ENCODE results near the gene GMNN.

The GMNN gene

DNA sequence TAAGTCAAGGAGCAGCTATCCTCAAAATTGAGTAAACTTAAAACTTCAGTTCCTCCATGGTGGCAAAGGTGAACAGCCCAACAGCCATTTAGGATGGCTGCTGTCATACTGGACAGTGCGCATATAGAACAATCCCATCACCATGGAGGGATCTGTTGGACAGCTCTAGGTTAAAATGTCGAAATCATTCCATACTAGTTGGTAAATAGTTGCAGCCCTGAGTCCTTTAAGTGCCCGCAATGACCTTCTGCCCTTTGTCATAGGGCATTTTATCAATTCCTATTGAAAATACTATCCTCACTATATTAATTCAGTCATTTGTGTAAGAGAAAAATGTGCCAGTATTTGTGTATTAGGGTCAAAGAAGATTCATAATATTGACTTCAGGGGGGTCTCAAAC, 32.8 kb downstream of the GMNN start:
- H3K9me3 ChIP-seq (ENCODE audit: control insufficient read depth, insufficient read depth, low read length): no peaks in the 10 kb centered on the region
- no peaks in the 10 kb centered on the region; the same call in 1 of the 2 replicates for H3K36me3 ChIP-seq (ENCODE audit: insufficient read depth, low read length)
- H3K9ac ChIP-seq (ENCODE audit: low read depth, low read length): no peak overlapping the region
- peaks cover under 1% of the 10 kb centered on the region; the same call in 1 of the 2 replicates for H3K4me1 ChIP-seq (ENCODE audit: insufficient read depth, low read length)

DNA sequence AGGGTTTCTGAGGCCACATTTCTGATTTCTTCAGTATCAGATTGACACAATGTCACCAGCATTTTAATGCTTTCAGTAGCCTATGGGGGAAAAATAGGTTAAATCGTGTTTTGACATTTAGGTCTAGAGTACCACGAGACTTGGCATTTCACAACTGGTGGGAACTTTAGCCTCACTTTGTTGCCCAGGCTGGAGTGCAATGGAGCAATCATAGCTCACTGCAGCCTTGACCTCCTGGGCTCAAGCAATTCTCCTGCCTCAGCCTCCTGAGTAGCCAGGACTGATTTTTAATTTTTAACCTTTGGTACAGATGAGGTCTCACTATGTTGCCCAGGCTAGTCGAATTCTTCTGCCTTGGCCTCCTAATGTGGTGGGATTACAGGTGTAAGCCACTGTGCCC, 35.0 kb downstream of the GMNN start:
- Histone ChIP-seq H3K36me3 (ENCODE audit: insufficient read depth, low read length) (no peaks in the 10 kb centered on the region; the same call in 1 of the 2 replicates), H3K9me3 (ENCODE audit: control insufficient read depth, insufficient read depth, low read length) (no peaks in the 10 kb centered on the region), H3K4me1 (ENCODE audit: insufficient read depth, low read length) (no peaks in the 10 kb centered on the region), H3K9ac (ENCODE audit: low read depth, low read length) (no peak overlapping the region)

DNA sequence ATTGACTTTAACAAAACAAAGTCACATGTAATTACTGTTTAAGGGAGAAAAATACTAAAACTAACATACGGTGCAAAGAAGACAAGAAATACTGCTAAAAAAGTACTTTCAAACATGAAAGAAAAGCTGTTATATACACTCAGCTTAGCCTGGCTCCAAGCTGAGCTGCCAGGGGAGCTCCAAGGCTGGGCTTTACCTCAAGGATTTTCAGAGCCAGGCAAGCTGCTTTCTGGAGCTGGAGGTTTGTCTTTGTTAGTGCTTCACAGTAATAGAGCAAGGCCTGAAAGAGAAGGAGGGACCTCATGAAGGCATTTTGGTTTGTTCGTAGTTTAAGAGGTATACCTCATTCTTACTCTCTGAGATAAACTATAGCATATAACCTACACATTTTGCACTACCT, 43.6 kb downstream of the GMNN start:
- Histone ChIP-seq H3K9ac (ENCODE audit: low read depth, low read length) (no peak overlapping the region), H3K36me3 (ENCODE audit: insufficient read depth, low read length) (no peaks in the 10 kb centered on the region; the same call in 1 of the 2 replicates), H3K4me1 (ENCODE audit: insufficient read depth, low read length) (no peaks in the 10 kb centered on the region; the same call in 1 of the 2 replicates), H3K9me3 (ENCODE audit: control insufficient read depth, insufficient read depth, low read length) (no peaks in the 10 kb centered on the region)

DNA sequence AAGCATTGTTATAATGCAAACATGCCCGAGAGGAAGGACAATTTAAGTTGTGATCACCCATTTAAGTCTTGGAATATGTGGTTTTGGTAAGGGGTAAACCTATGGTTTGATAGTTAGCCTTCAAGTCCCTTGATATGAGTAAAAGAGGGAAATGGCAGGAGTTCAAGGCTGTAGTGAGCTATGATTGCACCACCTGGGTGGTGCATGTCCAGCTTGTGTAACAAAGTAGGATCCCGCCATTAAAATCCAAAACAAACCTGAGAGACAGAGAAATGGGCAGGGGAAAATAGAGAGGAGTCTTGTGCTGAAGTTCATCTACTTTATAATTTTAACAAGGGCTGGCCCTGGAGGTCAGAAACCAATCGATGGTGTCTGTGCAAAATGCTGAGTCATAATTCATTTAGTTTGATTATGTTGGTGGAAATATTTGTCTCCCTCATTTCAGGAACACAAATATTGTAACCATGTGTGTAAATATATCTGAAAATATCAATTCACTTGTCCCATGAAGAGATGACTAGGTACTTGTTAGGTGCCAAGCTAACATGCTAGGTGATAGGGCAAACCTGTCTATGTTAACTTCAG, 47.2 kb downstream of the GMNN start:
- Histone ChIP-seq H3K4me1 (ENCODE audit: insufficient read depth, low read length) (peaks cover 2% of the 10 kb centered on the region; the same call in 1 of the 2 replicates), H3K9ac (ENCODE audit: low read depth, low read length) (no peak overlapping the region), H3K9me3 (ENCODE audit: control insufficient read depth, insufficient read depth, low read length) (no peaks in the 10 kb centered on the region), H3K36me3 (ENCODE audit: insufficient read depth, low read length) (no peaks in the 10 kb centered on the region; the same call in 1 of the 2 replicates)

- no peaks in the 10 kb centered on the region for H3K9me3 ChIP-seq (ENCODE audit: control insufficient read depth, insufficient read depth, low read length)
- no peaks in the 10 kb centered on the region; the same call in 1 of the 2 replicates for H3K36me3 ChIP-seq (ENCODE audit: insufficient read depth, low read length)
These were observed 48.0 kb downstream of the GMNN start for GRCh38 chr6:24822696-24823095.

DNA sequence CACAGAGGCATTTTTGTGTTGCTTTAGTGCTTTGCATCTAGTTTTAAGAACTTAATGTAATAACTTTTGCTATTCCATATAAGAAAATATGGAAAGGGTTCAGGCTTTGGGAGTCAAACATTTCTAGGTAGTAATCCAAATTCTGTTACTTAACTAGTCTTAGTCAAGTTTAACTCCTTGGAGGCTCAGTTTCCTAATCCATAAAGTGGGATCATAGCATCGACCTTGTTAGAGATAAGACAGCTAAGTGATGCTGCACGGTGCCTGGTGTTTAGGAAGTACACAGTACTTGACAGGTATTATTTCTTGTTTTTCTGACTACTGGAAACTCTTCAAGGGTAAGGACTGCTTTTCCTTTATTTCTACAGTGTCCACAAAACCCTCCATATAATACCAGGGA, 48.4 kb downstream of the GMNN start:
- H3K36me3 ChIP-seq (ENCODE audit: insufficient read depth, low read length): no peaks in the 10 kb centered on the region; the same call in 1 of the 2 replicates

More at GRCh38 chr6:24822696-24823095, 48.0 kb downstream of the GMNN start:
- Histone ChIP-seq H3K9ac (ENCODE audit: low read depth, low read length) (no peak overlapping the region), H3K4me1 (ENCODE audit: insufficient read depth, low read length) (peaks cover 5% of the 10 kb centered on the region; the same call in 1 of the 2 replicates)

GRCh38 chr6:24824142-24824938, 49.6 kb downstream of the GMNN start:
- H3K9ac ChIP-seq (ENCODE audit: low read depth, low read length): no peak overlapping the region
- no peaks in the 10 kb centered on the region for H3K9me3 ChIP-seq (ENCODE audit: control insufficient read depth, insufficient read depth, low read length)
- H3K36me3 ChIP-seq (ENCODE audit: insufficient read depth, low read length): no peaks in the 10 kb centered on the region; the same call in 1 of the 2 replicates
- H3K4me1 ChIP-seq (ENCODE audit: insufficient read depth, low read length): peaks cover 5% of the 10 kb centered on the region; the same call in 1 of the 2 replicates

More for the DNA sequence above, 48.4 kb downstream of the GMNN start:
- Histone ChIP-seq H3K9ac (ENCODE audit: low read depth, low read length) (no peak overlapping the region), H3K9me3 (ENCODE audit: control insufficient read depth, insufficient read depth, low read length) (no peaks in the 10 kb centered on the region), H3K4me1 (ENCODE audit: insufficient read depth, low read length) (peaks cover 5% of the 10 kb centered on the region; the same call in 1 of the 2 replicates)

GRCh38 chr6:24825130-24825630, 50.4 kb downstream of the GMNN start:
- Histone ChIP-seq H3K9me3 (ENCODE audit: control insufficient read depth, insufficient read depth, low read length) (no peaks in the 10 kb centered on the region), H3K36me3 (ENCODE audit: insufficient read depth, low read length) (no peaks in the 10 kb centered on the region), H3K4me1 (ENCODE audit: insufficient read depth, low read length) (peaks cover 5% of the 10 kb centered on the region; the same call in 1 of the 2 replicates), H3K9ac (ENCODE audit: low read depth, low read length) (no peak overlapping the region)

DNA sequence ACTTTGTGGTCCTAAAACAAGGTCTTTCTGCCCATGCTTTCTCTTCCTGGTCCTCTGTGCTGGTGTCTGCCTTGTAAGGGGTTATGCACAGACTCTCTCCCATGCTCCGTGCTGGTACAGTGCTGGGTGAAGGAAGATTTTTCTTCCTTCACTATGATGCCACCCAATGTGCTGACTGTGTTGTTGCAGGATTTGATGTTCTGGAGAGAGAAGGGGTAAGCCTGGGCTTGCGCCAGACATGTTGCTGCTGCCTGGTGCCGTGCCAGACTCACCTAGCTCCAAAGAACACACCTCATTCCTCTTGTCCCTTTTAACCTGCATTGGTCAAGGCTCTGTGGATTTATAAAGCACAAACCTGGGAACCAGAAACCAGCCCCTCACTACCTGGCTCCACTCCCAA, 52.4 kb downstream of the GMNN start:
- H3K9me3 ChIP-seq (ENCODE audit: control insufficient read depth, insufficient read depth, low read length): no peaks in the 10 kb centered on the region
- H3K36me3 ChIP-seq (ENCODE audit: insufficient read depth, low read length): no peaks in the 10 kb centered on the region
- H3K9ac ChIP-seq (ENCODE audit: low read depth, low read length): no peak overlapping the region
- peaks cover 11% of the 10 kb centered on the region; the same call in 1 of the 2 replicates for H3K4me1 ChIP-seq (ENCODE audit: insufficient read depth, low read length)

- H3K36me3 ChIP-seq (ENCODE audit: insufficient read depth, low read length): no peaks in the 10 kb centered on the region
These were observed 53.2 kb downstream of the GMNN start for GRCh38 chr6:24827970-24828369.

DNA sequence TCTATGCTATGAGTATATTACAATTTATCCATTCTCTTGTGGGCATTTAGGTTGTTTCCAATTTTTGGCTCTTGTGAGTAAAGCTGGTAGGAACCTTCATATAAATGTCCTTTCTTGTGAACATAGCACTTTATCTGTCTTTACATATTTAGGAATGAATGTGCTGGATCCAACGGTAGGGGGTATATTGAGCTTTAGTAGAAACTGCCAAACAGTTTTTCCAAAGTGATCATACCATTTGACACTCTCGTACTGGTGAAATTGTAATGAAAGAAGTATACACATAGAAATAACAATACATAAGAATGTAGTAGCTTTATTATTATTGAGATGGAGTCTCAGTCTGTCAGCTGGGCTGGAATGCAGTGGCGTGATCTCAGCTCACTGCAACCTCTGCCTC, 54.9 kb downstream of the GMNN start:
- Histone ChIP-seq H3K4me1 (ENCODE audit: insufficient read depth, low read length) (peaks cover 11% of the 10 kb centered on the region; the same call in 1 of the 2 replicates), H3K9me3 (ENCODE audit: control insufficient read depth, insufficient read depth, low read length) (no peaks in the 10 kb centered on the region), H3K9ac (ENCODE audit: low read depth, low read length) (no peak overlapping the region), H3K36me3 (ENCODE audit: insufficient read depth, low read length) (no peaks in the 10 kb centered on the region)

More at GRCh38 chr6:24827970-24828369, 53.2 kb downstream of the GMNN start:
- Histone ChIP-seq H3K9ac (ENCODE audit: low read depth, low read length) (no peak overlapping the region), H3K9me3 (ENCODE audit: control insufficient read depth, insufficient read depth, low read length) (no peaks in the 10 kb centered on the region), H3K4me1 (ENCODE audit: insufficient read depth, low read length) (peaks cover 11% of the 10 kb centered on the region; the same call in 1 of the 2 replicates)

DNA sequence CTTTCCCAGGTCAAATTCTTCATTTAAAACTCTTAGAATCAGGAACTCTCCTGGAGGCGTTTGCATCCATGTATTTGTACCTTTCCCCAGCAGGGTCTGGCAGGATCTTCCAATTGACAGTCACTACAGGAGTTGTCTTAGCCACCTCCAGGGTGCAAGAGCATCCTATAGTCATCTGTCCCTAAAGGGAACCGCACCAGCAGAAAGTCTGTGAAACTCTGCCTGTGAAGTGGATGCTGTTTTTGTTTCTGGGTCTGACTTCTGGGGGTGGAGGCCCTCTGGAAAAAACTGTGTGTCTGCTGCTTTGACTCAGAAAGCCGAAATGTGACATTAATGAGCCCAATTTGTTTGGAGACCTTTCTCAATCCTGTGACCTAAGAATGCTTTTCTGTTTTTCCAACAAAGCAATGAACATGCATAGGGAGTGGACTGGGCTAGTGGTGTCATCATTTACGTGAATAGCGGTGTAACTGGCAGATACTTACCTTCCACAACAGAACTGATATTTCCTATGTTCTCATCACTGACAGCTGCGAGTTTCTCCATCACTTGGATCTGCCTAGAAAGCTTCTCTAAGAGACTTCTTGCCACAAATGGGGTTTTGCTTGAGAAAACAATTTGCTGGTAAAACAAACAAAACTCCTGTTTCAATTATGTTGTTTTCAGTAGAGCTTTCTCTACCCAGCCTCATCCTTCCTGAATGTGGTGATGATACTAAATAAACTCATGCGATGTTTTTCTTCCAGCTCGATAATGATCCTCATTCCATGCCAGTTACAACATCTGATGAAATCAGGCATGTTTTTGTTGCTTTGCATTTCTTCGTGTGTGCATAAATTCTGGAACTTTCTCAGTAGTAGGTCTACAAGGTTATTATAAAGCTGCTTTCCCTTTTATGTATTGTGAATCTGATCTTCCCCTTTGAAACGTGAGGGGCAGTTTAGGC, 57.3 kb downstream of the GMNN start:
- Histone ChIP-seq H3K36me3 (ENCODE audit: insufficient read depth, low read length) (no peaks in the 10 kb centered on the region), H3K9ac (ENCODE audit: low read depth, low read length) (no peak overlapping the region), H3K9me3 (ENCODE audit: control insufficient read depth, insufficient read depth, low read length) (no peaks in the 10 kb centered on the region), H3K4me1 (ENCODE audit: insufficient read depth, low read length) (peaks cover 8% of the 10 kb centered on the region; the same call in 1 of the 2 replicates)

GRCh38 chr6:24832794-24833193, 58.1 kb downstream of the GMNN start:
- H3K9ac ChIP-seq (ENCODE audit: low read depth, low read length): no peak overlapping the region
- peaks cover 6% of the 10 kb centered on the region; the same call in 1 of the 2 replicates for H3K4me1 ChIP-seq (ENCODE audit: insufficient read depth, low read length)
- H3K9me3 ChIP-seq (ENCODE audit: control insufficient read depth, insufficient read depth, low read length): no peaks in the 10 kb centered on the region
- no peaks in the 10 kb centered on the region for H3K36me3 ChIP-seq (ENCODE audit: insufficient read depth, low read length)
